Duodenal mucosa (tissue), 2 donors: ENCODE measurements around the gene PCDHGA3.
"Not testable (repeated sequence)": the region's sequence is repeated elsewhere in the genome, so short reads cannot be mapped to it uniquely, and the experiment has no call there.

Experiments
- H3K27ac ChIP-seq: one replicate; pipeline ENCODE4 v1.7.0; 2013; ENCODE audit warnings: low read depth, low read length
- H3K27me3 ChIP-seq, 2 donors: one replicate each; pipeline ENCODE4 v1.7.0; 2013; ENCODE audit warnings: low read length in 2 of 2, control low read depth in 1 of 2; ENCODE audit not compliant: insufficient read depth in 2 of 2, control insufficient read depth in 1 of 2
- H3K36me3 ChIP-seq, 2 donors: one replicate each; pipeline ENCODE4 v1.7.0; 2013; ENCODE audit warnings: low read length in 2 of 2, control low read depth in 1 of 2; ENCODE audit not compliant: insufficient read depth in 2 of 2, control insufficient read depth in 1 of 2
- H3K4me1 ChIP-seq, 2 donors: one replicate each; pipeline ENCODE4 v1.7.0; 2013; ENCODE audit warnings: low read length in 2 of 2, control low read depth in 1 of 2; ENCODE audit not compliant: insufficient read depth in 2 of 2, control insufficient read depth in 1 of 2
- H3K4me3 ChIP-seq, 2 donors: one replicate each; pipeline ENCODE4 v1.7.0; 2013; ENCODE audit warnings: low read length in 2 of 2, low read depth in 1 of 2
- H3K9ac ChIP-seq, 2 donors: one replicate each; pipeline ENCODE4 v1.7.0; 2013; ENCODE audit warnings: low read length in 2 of 2, low read depth in 1 of 2
- H3K9me3 ChIP-seq, 2 donors: one replicate each; pipeline ENCODE4 v1.7.0; 2013; ENCODE audit warnings: low read length in 2 of 2, control low read depth in 1 of 2; ENCODE audit not compliant: control insufficient read depth in 1 of 2

PCDHGA3 gene

GRCh38 chr5:141343242-141343952 is at the start of gene PCDHGA3:
PCDHGA3 (plus strand) TSS chr5:141343829; CDS start chr5:141344034, 205 bp downstream.
- Histone ChIP-seq H3K27ac (no peak within 1 kb of the TSS), H3K4me1 (no peaks in the 10 kb centered on the region), H3K9ac (no peak within 1 kb of the TSS), H3K36me3 (no peaks in the 10 kb centered on the region), H3K27me3 (no peaks in the 10 kb centered on the region), H3K4me3 (peak within 1 kb of the TSS in 1 of 2 donors; percentile 10), H3K9me3 (peaks cover 29 to 46% of the 10 kb centered on the region in 2 donors)

GRCh38 chr5:141298376-141298775 is 45.3 kb upstream of the PCDHGA3 start:
- Histone ChIP-seq H3K9ac (no peak overlapping the region), H3K4me3 (no peak overlapping the region), H3K27ac (no peak overlapping the region), H3K27me3 (no peaks in the 10 kb centered on the region), H3K36me3 (peaks cover 0 to 10% of the 10 kb centered on the region in 2 donors), H3K4me1 (no peaks in the 10 kb centered on the region), H3K9me3 (peaks cover 50 to 77% of the 10 kb centered on the region in 2 donors)

- Histone ChIP-seq H3K4me1 (no peaks in the 10 kb centered on the region), H3K9ac (no peak within 1 kb of the TSS), H3K9me3 (peaks cover 66 to 79% of the 10 kb centered on the region in 2 donors), H3K4me3 (peak within 1 kb of the TSS; percentile 29 to 32), H3K27ac (no peak within 1 kb of the TSS), H3K36me3 (peaks cover 0 to 14% of the 10 kb centered on the region in 2 donors), H3K27me3 (no peaks in the 10 kb centered on the region)
These were observed 39.9 kb upstream of the PCDHGA3 start, which contains the start of gene SLC25A2 for GRCh38 chr5:141303756-141304155. SLC25A2 (minus strand) TSS chr5:141304049; CDS start chr5:141303865, 184 bp downstream.

GRCh38 chr5:141306630-141307029 is 37.0 kb upstream of the PCDHGA3 start:
- peaks cover 0 to 10% of the 10 kb centered on the region in 2 donors for H3K36me3 ChIP-seq
- H3K9me3 ChIP-seq, result peaks cover 70 to 75% of the 10 kb centered on the region in 2 donors
- H3K4me3 ChIP-seq, result no peak overlapping the region
- H3K9ac ChIP-seq, result no peak overlapping the region
- H3K4me1 ChIP-seq, result no peaks in the 10 kb centered on the region
- no peaks in the 10 kb centered on the region for H3K27me3 ChIP-seq
- no peak overlapping the region for H3K27ac ChIP-seq

- no peak overlapping the region for H3K27ac ChIP-seq
- H3K9ac ChIP-seq, result no peak overlapping the region
- H3K27me3 ChIP-seq, result no peaks in the 10 kb centered on the region
- H3K9me3 ChIP-seq, result peaks cover 70 to 76% of the 10 kb centered on the region in 2 donors
- H3K36me3 ChIP-seq, result peaks cover 12 to 16% of the 10 kb centered on the region in 2 donors
- H3K4me3 ChIP-seq, result no peak overlapping the region
- no peaks in the 10 kb centered on the region for H3K4me1 ChIP-seq
These were observed 29.9 kb upstream of the PCDHGA3 start for GRCh38 chr5:141313711-141314110.

GRCh38 chr5:141316963-141317362 is 26.7 kb upstream of the PCDHGA3 start:
- H3K4me3 ChIP-seq, H3K9ac ChIP-seq, H3K4me1 ChIP-seq, H3K27me3 ChIP-seq, H3K27ac ChIP-seq: not testable (repeated sequence)
- peaks cover 25 to 28% of the 10 kb centered on the region in 2 donors for H3K36me3 ChIP-seq
- peaks cover 71 to 79% of the 10 kb centered on the region in 2 donors for H3K9me3 ChIP-seq

- Histone ChIP-seq H3K4me3 (peak overlapping the region; percentile 85 to 90), H3K9ac (no peak overlapping the region), H3K27me3 (no peaks in the 10 kb centered on the region), H3K4me1 (peaks cover 0 to 4% of the 10 kb centered on the region in 2 donors), H3K36me3 (peaks cover 25 to 28% of the 10 kb centered on the region in 2 donors), H3K9me3 (peaks cover 57 to 66% of the 10 kb centered on the region in 2 donors), H3K27ac (no peak overlapping the region)
These were observed 24.4 kb upstream of the PCDHGA3 start for GRCh38 chr5:141319202-141319601.

- H3K27me3 ChIP-seq, result no peaks in the 10 kb centered on the region
These were observed 23.9 kb upstream of the PCDHGA3 start for GRCh38 chr5:141319699-141320098.

GRCh38 chr5:141320225-141321169 is 23.1 kb upstream of the PCDHGA3 start, which contains the start of gene TAF7:
TAF7 (minus strand) TSS chr5:141320784; CDS start chr5:141320044, 740 bp downstream.
- Histone ChIP-seq H3K9ac (peak within 1 kb of the TSS; percentile 73 to 80), H3K27me3 (no peaks in the 10 kb centered on the region), H3K9me3 (peaks cover 52 to 60% of the 10 kb centered on the region in 2 donors), H3K4me1 (peaks cover 0 to 4% of the 10 kb centered on the region in 2 donors), H3K36me3 (peaks cover 19 to 28% of the 10 kb centered on the region in 2 donors), H3K27ac (peak within 1 kb of the TSS; percentile 78), H3K4me3 (peak within 1 kb of the TSS; percentile 85 to 90)

More at GRCh38 chr5:141319699-141320098, 23.9 kb upstream of the PCDHGA3 start:
- Histone ChIP-seq H3K27ac (no peak overlapping the region), H3K36me3 (peaks cover 25 to 28% of the 10 kb centered on the region in 2 donors), H3K9me3 (peaks cover 59 to 64% of the 10 kb centered on the region in 2 donors), H3K9ac (no peak overlapping the region), H3K4me3 (peak overlapping the region; percentile 85 to 90), H3K4me1 (peaks cover 0 to 4% of the 10 kb centered on the region in 2 donors)
